HG02973 (cell line): ENCODE results near the gene ERVFRD-1.
"Not testable (repeated sequence)": the region's sequence is repeated elsewhere in the genome, so short reads cannot be mapped to it uniquely, and the experiment has no call there.

Source experiments
- ATAC-seq: cut with Tn5 transposase; IDR thresholded peaks from one replicate; pipeline ENCODE4 v1.9.1; 2021; ENCODE audit warnings: moderate library complexity; ENCODE audit not compliant: unreplicated experiment

The ERVFRD-1 gene

GRCh38 chr6:11092668-11093375 lies 18.7 kb downstream of the ERVFRD-1 start:
- peak; percentile 32 for ATAC-seq

- not testable (repeated sequence) for ATAC-seq
Observed at GRCh38 chr6:11091141-11091540, 20.4 kb downstream of the ERVFRD-1 start.

DNA sequence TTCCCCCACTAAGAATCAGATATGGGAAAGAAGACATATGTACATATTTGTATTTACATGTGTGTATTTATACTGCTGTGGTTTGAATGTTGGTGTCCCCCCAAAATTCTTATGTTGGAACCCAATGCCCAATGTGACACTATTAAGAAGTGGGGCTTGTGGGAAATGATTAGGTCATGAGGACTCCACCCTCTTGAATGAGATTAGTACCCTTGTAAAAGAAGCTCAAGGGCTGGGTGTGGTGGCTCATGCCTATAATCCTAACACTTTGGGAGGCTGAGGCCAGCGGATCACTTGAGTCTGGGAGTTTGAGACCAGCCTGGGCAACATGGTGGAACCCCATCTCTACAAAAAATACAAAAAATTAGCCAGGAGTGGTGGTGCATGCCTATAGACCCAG lies 21.8 kb downstream of the ERVFRD-1 start:
- no peak for ATAC-seq

- not testable (repeated sequence) for ATAC-seq
Observed at GRCh38 chr6:11087141-11087812, 24.2 kb downstream of the ERVFRD-1 start.

- no peak for ATAC-seq
Observed at GRCh38 chr6:11085758-11086435, 25.6 kb downstream of the ERVFRD-1 start.

DNA sequence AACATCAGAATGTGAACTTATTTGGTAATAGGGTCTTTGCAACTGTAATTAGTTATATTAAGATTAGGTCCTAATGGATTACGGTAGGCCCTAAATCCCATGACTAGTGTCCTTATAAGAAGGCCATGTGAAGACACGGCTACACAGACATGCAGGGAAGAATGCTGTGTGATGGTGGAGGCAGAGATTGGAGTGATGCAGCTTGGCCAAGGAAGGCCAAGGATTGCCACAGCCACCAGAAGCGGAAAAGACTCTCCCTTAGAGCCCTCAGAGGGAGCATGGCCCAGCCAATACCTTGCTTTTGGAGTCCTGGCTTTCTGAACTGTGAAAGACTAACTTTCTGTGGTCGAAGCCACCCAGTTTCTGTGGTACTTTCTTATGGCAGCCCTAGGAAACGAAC lies 27.6 kb downstream of the ERVFRD-1 start:
- ATAC-seq = no peak

GRCh38 chr6:11083491-11083890 lies 28.0 kb downstream of the ERVFRD-1 start:
- no peak for ATAC-seq

DNA sequence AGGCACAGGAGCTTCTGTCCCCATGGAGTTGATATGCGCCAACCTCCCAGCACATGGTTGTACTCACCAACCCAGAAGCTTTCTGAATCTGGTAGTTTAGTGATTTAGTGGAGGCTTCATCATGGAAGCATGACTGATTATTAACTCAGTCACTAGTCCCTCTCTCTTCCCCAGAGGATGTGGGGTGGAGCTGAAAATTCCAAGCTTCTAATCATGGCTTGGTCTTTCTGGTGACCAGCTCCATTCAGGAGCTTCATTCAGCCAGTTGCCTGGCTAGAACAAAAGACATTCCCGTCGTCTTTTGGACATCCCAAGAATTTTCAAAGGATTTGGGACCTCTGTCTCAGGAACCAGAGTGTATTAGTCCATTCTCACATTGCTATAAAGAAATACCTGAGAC lies 31.2 kb downstream of the ERVFRD-1 start:
- ATAC-seq = no peak

DNA sequence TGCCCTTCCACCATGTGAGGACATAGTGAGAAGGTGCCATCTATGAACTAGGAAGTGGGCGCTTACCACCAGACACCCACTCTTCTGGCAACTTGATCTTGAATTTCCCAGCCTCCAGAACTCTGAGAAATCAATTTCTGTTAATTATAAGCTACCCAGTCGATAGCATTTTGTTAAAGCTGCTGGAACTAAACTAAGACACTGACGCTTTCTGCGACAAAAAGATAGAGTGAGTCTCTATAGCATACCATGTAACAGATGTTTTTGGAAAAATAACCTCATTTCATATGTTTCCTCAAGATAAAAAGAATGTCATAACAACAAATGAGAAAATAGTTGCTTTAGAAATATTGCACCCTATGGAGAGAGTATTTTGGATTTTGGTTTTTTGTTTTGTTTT lies 33.3 kb downstream of the ERVFRD-1 start:
- ATAC-seq = no peak

- no peak for ATAC-seq
Observed at GRCh38 chr6:11076540-11076939, 35.0 kb downstream of the ERVFRD-1 start.

DNA sequence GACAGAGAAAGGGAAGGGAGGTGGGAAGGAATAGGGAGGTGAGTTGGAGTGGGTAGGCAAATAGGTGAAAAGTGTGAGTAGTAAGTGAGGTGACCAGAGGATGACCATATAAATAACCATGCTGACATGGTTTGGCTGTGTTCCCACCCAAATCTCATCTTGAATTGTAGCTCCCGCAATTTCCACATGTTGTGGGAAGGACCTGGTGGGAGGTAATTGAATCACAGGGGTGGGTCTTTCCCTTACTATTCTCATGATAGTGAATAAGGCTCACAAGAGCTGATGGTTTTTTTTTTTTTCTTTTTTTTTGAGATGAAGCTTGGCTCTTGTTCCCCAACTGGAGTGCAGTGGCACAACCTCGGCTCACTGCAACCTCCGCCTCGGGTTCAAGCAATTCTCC lies 39.4 kb downstream of the ERVFRD-1 start:
- ATAC-seq = no peak

DNA sequence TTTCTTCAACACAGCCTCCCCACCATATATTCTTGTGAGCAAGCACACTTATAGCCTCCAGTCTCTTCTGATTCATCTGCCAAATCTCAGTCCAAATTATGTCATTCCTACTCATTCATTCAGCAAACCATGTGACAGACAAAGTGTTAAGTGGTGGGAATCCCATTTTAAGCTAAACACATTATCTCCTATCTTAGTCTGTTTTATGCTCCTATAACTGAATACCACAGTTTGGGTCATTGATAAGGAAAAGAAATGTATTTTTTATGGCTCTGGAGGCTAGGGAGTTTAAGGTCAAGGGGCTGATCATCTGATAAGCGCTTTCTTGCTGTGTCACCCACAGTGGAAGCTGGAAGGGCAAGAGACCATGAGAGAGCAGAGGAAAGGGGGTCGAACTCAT lies 41.8 kb downstream of the ERVFRD-1 start:
- no peak for ATAC-seq

DNA sequence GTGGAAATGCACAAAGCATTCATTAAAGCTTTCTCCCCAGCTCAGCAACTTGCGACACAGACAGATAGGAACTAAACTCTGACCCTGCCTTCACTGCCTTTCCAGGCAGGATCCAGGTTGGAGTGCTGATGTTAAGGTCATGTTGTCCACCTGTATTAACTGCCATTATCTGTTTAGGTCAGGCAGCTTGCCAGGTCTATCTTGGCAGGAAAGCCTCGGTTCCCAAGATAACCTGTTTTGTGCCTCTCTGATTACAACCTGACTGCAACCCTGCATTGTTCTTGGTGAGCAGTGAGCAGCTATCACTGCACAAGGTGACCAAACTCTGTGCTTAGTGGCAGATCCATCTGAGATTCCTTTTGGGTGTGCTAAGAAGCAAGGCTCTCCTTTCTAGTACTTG lies 44.2 kb downstream of the ERVFRD-1 start:
- no peak for ATAC-seq

DNA sequence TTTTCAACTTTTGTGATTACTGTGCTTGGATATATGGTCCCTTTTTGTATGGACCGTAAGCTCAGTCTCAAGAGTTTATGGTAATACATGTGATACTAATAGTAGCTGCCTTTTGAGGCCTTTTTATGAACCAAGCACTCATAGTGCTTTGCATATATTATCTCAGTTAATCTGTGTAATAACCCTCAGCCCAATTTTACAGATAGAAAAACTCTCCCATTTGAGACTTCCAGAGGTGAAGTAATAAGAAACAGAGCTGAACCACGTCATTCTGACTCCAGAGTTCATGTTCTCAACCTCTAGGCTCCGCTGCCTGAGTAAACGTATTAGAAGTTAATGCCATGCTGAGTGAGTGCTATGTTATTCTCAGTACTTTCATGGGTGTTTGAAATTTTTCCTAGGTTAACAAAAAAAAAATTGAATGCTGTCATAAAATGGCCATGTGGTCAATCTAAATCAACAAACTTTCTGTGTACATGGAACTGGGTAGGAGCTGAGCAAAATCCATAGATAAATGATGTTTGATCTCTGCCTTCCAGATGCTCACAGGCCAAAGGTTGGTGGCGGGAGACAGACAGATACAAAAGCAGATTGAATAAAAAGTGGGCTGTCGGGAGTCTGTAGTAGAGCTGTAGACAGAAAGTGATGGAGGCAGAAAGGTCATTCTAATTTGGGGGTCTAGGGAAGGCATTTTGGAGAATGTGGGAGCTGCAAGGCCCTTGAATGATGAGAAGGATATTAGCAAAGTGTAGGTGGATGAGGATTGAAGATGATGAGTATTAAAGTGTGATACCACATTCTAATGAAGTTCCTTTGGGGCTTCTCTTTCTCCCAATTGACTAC lies 44.8 kb downstream of the ERVFRD-1 start:
- no peak for ATAC-seq

DNA sequence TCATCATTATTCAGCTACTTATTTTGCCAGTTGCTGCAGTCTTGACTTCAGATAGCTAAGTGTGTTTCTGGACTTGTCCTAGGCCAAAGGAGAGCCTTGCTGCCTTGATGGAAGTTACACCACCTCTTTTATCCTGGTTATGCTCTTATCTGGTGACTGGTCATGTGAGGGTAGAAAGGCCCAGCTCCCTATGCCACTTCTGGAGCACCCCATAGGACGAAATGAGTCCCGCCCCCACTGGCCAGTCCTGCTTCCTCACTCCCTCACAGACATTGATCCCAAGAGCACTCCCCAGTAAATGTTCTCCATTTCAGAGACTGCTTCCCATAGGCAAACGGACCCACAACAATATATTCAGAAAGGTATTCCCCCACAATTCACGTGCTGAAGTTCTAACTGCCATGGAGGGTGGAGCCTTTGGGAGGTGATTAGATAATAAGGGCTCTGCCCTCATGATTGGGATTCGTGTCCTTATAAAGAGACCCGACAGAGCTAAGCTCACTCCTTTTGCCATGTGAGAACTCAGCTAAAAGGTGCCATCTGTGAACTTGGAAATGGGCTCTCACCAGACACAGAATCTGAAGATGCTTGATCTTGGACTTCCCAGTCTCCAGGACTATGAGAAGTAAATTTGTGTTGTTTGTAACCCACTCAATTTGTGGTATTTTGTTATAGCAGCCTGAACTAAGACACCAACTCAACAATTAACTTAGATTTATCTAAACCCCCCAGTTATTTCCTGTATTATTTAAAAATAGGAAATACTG lies 45.9 kb downstream of the ERVFRD-1 start:
- no peak for ATAC-seq

- ATAC-seq = no peak
Observed at GRCh38 chr6:11064836-11065235, 46.7 kb downstream of the ERVFRD-1 start.

- no peak for ATAC-seq
Observed at GRCh38 chr6:11062715-11063114, 48.8 kb downstream of the ERVFRD-1 start.

DNA sequence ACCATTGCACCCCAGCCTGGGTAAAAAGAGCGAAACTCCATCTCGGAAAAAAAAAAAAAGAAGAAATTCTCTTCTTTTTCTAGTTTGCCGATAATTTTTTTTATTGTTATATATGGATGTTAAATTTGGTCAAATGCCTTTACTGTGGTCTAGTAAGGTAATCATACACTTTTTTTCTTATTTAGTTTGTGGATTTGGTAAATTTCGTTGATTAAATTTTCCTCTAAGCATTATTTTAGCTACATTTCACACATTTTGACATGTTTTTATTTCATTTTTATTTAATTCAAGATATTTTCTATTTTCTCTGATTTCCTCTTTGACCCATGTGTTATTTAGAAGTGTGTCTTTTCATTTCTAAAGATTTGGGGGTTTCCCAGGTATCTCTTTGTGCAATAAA lies 49.4 kb downstream of the ERVFRD-1 start:
- ATAC-seq = no peak

DNA sequence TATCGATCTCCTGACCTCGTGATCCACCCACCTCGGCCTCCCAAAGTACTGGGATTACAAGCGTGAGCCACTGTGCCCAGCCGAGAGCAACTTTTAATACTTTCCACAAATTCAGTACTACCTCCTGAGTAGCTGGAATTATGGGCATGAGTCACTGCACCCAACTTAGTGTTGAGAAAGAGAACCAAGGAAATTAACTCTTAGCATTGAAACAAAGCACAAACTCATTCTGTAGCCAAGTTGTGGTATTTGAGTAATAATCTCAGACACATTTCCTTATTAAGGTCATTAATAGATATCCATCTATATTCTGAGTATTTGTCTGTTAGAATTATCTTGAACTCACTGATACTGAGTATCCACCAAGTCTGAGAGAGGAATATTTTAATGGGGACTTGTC lies 53.1 kb downstream of the ERVFRD-1 start:
- no peak for ATAC-seq

DNA sequence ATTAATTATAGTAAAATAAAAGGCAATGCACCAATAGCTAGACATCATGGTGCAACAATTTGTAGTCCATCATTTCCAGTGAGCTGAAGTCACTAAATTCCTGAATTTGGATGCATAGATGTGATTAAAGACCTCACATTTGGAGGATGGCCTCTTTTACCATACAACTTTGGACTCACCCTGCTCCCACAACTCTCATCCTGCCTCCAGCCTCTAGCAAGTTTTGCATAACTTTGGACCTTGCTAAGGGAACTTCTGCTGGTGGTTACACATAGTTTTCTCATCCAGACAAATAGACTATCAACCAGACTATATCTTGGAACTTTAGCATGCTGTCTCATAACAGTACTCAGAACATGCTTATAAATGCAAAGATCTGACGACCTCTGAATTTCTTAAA lies 54.7 kb downstream of the ERVFRD-1 start:
- no peak for ATAC-seq
